Lower leg skin (tissue), 4 donors: ENCODE measurements around the gene CCDC142. TPM values are rescaled to one million over a fixed set of nuclear protein-coding genes. Genes with fewer than 3 reads are reported as not detected.

Source experiments
- DNase-seq, 2 donors: peaks; one replicate each; pipeline ENCODE4 v3.0.0-alpha.2; 2019; ENCODE audit warnings: low spot score in 2 of 2
- H3K4me3 ChIP-seq: fragments of 200-600 bp; sonication (generic); 2 replicates; pipeline ENCODE4 v1.5.1; 2017; ENCODE audit warnings: mild to moderate bottlenecking, low read depth; ENCODE audit not compliant: poor library complexity, severe bottlenecking
- CTCF ChIP-seq, 3 donors: fragments of 450-650 bp; IDR thresholded peaks; one replicate each; pipeline ENCODE4 v1.5.1; 2016; ENCODE audit warnings: antibody characterized with exemption in 3 of 3, mild to moderate bottlenecking in 3 of 3, moderate library complexity in 2 of 3
- POLR2A ChIP-seq, 2 donors: fragments of 450-650 bp; IDR thresholded peaks; one replicate each; pipeline ENCODE4 v1.6.1; 2016 to 2017; ENCODE audit warnings: antibody characterized with exemption in 2 of 2, mild to moderate bottlenecking in 1 of 2, moderate library complexity in 1 of 2
- WGBS, 2 donors: methylation state at CpG; one replicate each; pipeline ENCODE4 v1.1.5; 2018; 5-methylcytosine and 5-hydroxymethylcytosine counted together
- intact Hi-C: fragments of 100-400 bp; cut with DNase I; formaldehyde crosslinking; loops from one replicate; pipeline ENCODE4 v1.15.0; 2023; ENCODE audit warnings: low total_unique reads
- total RNA-seq, 4 donors: library from RNA; depleted of rRNA; stranded (reverse); fragments of >200 nt; gene quantifications; one replicate each; pipeline ENCODE4 v1.1.0, GENCODE V29; 2016

The CCDC142 gene
- 10 to 100 TPM; 11.7 to 16.1 (median 13.4) TPM for total RNA-seq

DNA sequence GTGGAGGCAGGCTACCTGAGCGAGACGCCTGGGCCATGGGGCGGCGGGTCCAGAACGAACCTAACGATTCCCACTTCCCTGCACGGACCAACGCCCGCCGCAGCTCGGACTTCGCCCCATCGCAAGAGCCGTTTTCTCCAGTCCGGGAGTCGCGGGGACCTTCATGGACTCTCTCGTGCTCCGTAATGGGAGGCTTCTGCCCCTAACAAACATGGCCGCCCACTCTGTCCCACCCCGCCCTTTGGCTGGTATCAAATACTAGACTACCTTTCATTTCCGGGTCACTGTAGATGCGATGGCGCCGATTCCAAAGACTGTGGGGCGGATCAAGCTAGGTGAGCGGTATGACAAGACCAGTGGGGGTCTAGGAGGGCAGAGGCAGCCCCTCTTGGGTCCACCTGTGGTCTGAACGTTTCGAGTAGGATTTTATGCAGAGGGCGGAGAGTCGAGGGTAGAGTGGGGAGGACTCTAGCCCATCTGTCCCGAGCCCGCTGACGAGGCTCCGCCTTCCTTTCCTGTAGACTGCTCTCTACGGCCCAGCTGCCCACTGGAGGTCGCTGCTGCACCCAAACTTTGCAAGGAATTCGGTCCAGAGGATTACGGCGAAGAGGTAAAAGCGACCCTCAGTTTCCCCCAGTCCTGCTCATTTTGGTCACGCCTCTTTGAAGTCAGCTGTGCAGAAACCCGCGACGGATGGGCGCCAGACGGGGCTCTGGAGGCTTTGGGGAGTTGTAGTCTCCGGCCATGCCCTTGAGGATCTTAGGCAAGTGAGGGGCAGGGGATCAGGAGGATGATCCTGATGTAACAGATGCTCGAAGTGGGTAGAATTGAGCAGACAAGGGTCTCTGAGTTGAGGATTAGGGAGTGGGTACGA, at the start of gene CCDC142, which contains the start of gene TTC31:
Gene CCDC142 (minus strand): TSS at position 198 of the 874 bp plus-strand sequence. CDS start 161 bp downstream, at position 37.
Gene TTC31 (plus strand): TSS at position 281 of the 874 bp plus-strand sequence. CDS start 15 bp downstream, at position 296.
- TF ChIP-seq POLR2A (IDR thresholded peaks at IDR 0.05) (no peak), CTCF (IDR thresholded peaks at IDR 0.05) (peak in 1 of 3 donors; percentile 84)
- peak within 1 kb of the TSS; percentile 82 for H3K4me3 ChIP-seq
- 0 to 1% methylated on average over 35 to 49 of the region's 50 CpGs for WGBS, 2 donors
- DNase-seq: peak; percentile 98 to 100
- intact Hi-C loops: loop anchor here (5.0 kb wide), 1 partner anchor 104 kb away; no protein-coding TSS in a partner anchor

- intact Hi-C loops: no loop called here
- no peak overlapping the region for H3K4me3 ChIP-seq
- no peak for DNase-seq
- TF ChIP-seq CTCF (IDR thresholded peaks at IDR 0.05): no peak
- no peak for TF ChIP-seq POLR2A (IDR thresholded peaks at IDR 0.05)
These were observed 49.4 kb upstream of the CCDC142 start for GRCh38 chr2:74532222-74532621.

- 83 to 90% methylated on average over 7 of the region's 7 CpGs for WGBS, 2 donors
- no peak for TF ChIP-seq CTCF (IDR thresholded peaks at IDR 0.05)
- no peak for TF ChIP-seq POLR2A (IDR thresholded peaks at IDR 0.05)
- intact Hi-C loops: no loop called here
- DNase-seq: peak in 1 of 2 donors; percentile 8
- no peak overlapping the region for H3K4me3 ChIP-seq
These were observed 48.9 kb upstream of the CCDC142 start for GRCh38 chr2:74531666-74532065.

DNA sequence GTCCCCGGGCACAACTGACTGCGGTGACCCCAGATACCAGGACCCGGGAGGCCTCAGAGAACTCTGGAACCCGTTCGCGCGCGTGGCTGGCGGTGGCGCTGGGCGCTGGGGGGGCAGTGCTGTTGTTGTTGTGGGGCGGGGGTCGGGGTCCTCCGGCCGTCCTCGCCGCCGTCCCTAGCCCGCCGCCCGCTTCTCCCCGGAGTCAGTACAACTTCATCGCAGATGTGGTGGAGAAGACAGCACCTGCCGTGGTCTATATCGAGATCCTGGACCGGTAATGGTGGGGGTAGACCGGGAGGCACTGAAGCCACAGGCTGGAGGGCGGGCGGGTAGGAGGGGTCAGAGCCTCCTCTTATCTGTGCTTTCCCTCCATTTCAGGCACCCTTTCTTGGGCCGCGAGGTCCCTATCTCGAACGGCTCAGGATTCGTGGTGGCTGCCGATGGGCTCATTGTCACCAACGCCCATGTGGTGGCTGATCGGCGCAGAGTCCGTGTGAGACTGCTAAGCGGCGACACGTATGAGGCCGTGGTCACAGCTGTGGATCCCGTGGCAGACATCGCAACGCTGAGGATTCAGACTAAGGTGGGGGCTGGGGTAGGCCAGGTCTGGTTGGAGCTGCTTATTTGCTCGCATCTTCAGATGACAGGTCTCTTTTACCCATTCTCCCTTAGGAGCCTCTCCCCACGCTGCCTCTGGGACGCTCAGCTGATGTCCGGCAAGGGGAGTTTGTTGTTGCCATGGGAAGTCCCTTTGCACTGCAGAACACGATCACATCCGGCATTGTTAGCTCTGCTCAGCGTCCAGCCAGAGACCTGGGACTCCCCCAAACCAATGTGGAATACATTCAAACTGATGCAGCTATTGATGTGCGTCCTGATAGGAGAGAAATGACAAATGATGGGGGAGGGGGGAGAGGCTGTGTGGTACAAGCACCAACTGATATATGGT, 47.7 kb upstream of the CCDC142 start:
- TF ChIP-seq POLR2A (IDR thresholded peaks at IDR 0.05) (no peak), CTCF (IDR thresholded peaks at IDR 0.05) (no peak)
- peak in 1 of 2 donors; percentile 91 for DNase-seq
- peak overlapping the region; percentile 72 for H3K4me3 ChIP-seq
- intact Hi-C loops: no loop called here
- 2 to 3% methylated on average over 50 to 53 of the region's 54 CpGs for WGBS, 2 donors

GRCh38 chr2:74529357-74530238, 46.8 kb upstream of the CCDC142 start, which contains the start of the genes AUP1 and HTRA2:
AUP1 (minus strand) TSS chr2:74529706; CDS start chr2:74529629, 77 bp downstream.
HTRA2 (plus strand) TSS chr2:74529933; CDS start chr2:74530007, 74 bp downstream.
- peak; percentile 97 to 99 for DNase-seq
- 0% methylated on average over 54 to 61 of the region's 87 CpGs for WGBS, 2 donors
- peak within 1 kb of the TSS; percentile 85 for H3K4me3 ChIP-seq
- TF ChIP-seq POLR2A (IDR thresholded peaks at IDR 0.05) (peak in 1 of 2 donors; percentile 22), CTCF (IDR thresholded peaks at IDR 0.05) (no peak)
- intact Hi-C loops: no loop called here
